ENCODE results near the gene P3H1. TPM values are rescaled to one million over a fixed set of nuclear protein-coding genes. Genes with fewer than 3 reads are reported as not detected.
A peak's percentile ranks its signal among the peaks of the same experiment; 100 is the strongest.

Gene P3H1
- total and polyA plus RNA-seq, 2 of the 13 experiments (the other 11 are each of a cell fraction or from before 2014, with no cell fraction given): 64.6 to 120 TPM

- no peak for TF ChIP-seq ZHX2 (IDR thresholded peaks at IDR 0.05; ENCODE audit: low read depth)
- no peak for TF ChIP-seq ZHX2 (CRISPR knock-in tag; IDR thresholded peaks at IDR 0.05; ENCODE audit: borderline replicate concordance)
- no peak for TF ChIP-seq ZNF501 (CRISPR knock-in tag; IDR thresholded peaks at IDR 0.05)
- peak; percentile 60 for TF ChIP-seq ELF3 (CRISPR knock-in tag; IDR thresholded peaks at IDR 0.05)
- peak; percentile 64; the same call in 1 of the 2 replicates for TF ChIP-seq CSRNP1 (CRISPR knock-in tag; IDR thresholded peaks at IDR 0.05)
- no peak for TF ChIP-seq FOXC1 (CRISPR knock-in tag; IDR thresholded peaks at IDR 0.05; ENCODE audit: borderline replicate concordance)
- TF ChIP-seq FOSL2 (CRISPR knock-in tag; IDR thresholded peaks at IDR 0.05): 0 out of 2 replicates have a peak, but pooled peaks have one; percentile 10
- TF ChIP-seq GABPB1 (CRISPR knock-in tag; IDR thresholded peaks at IDR 0.05): no peak; the same call in 1 of the 2 replicates
- no peak for TF ChIP-seq ZNF234 (CRISPR knock-in tag; conservative IDR thresholded peaks at IDR 0.05)
- 0 out of 2 replicates have a peak, but pooled peaks have one; percentile 19 for TF ChIP-seq BCL6 (CRISPR knock-in tag; IDR thresholded peaks at IDR 0.05)
- no peak for TF ChIP-seq FOXP4 (CRISPR knock-in tag; IDR thresholded peaks at IDR 0.05)
- peak; percentile 52 for TF ChIP-seq ZBTB25 (CRISPR knock-in tag; IDR thresholded peaks at IDR 0.05)
- no peak for TF ChIP-seq YY1 (IDR thresholded peaks at IDR 0.05; ENCODE audit: insufficient read depth, insufficient replicate concordance, low read depth, low read length)
- TF ChIP-seq ZNF678 (CRISPR knock-in tag; IDR thresholded peaks at IDR 0.05): no peak
- peak; percentile 48; the same call in 1 of the 2 replicates for TF ChIP-seq KAT8 (CRISPR knock-in tag; IDR thresholded peaks at IDR 0.05)
- TF ChIP-seq ZBTB26 (CRISPR knock-in tag; IDR thresholded peaks at IDR 0.05; ENCODE audit: borderline replicate concordance): no peak
These were observed 742 bp downstream of the P3H1 start (continued) for GRCh38 chr1:42765832-42766740.

Measured in HepG2 (cell line).